Measurements from ENCODE around the gene LRRFIP2. TPM values are rescaled to one million over a fixed set of nuclear protein-coding genes. Genes with fewer than 3 reads are reported as not detected.

LRRFIP2 gene
- total RNA-seq, 1 donor from 2014 or later, result 50.7 TPM

GRCh38 chr3:37198996-37199395 is 24.6 kb upstream of the LRRFIP2 start:
- Mint-ChIP-seq H3K4me3 (ENCODE audit: unreplicated experiment) (no peak overlapping the region), H3K27me3 (ENCODE audit: low read depth) (no peaks in the 10 kb centered on the region), H3K4me1 (ENCODE audit: low read depth) (peaks cover 21% of the 10 kb centered on the region), H3K36me3 (ENCODE audit: low read depth) (no peaks in the 10 kb centered on the region), H3K27ac (ENCODE audit: unreplicated experiment) (no peak overlapping the region), H3K9me3 (ENCODE audit: low read depth) (no peaks in the 10 kb centered on the region)
- no peak for DNase-seq (ENCODE audit: low spot score)
- no peak for TF ChIP-seq CTCF (IDR thresholded peaks at IDR 0.05)

- TF ChIP-seq CTCF (IDR thresholded peaks at IDR 0.05), result no peak
- H3K27ac Mint-ChIP-seq (ENCODE audit: unreplicated experiment), result no peak overlapping the region
- no peak overlapping the region for H3K4me3 Mint-ChIP-seq (ENCODE audit: unreplicated experiment)
- no peaks in the 10 kb centered on the region for H3K9me3 Mint-ChIP-seq (ENCODE audit: low read depth)
- peaks cover 21% of the 10 kb centered on the region for H3K4me1 Mint-ChIP-seq (ENCODE audit: low read depth)
- H3K27me3 Mint-ChIP-seq (ENCODE audit: low read depth), result no peaks in the 10 kb centered on the region
- H3K36me3 Mint-ChIP-seq (ENCODE audit: low read depth), result no peaks in the 10 kb centered on the region
- no peak for DNase-seq (ENCODE audit: low spot score)
Measured at GRCh38 chr3:37198547-37198946, 24.2 kb upstream of the LRRFIP2 start.

GRCh38 chr3:37197810-37198371 is 23.5 kb upstream of the LRRFIP2 start:
- Mint-ChIP-seq H3K36me3 (ENCODE audit: low read depth) (no peaks in the 10 kb centered on the region), H3K4me1 (ENCODE audit: low read depth) (peaks cover 21% of the 10 kb centered on the region), H3K27me3 (ENCODE audit: low read depth) (no peaks in the 10 kb centered on the region), H3K4me3 (ENCODE audit: unreplicated experiment) (no peak overlapping the region), H3K9me3 (ENCODE audit: low read depth) (no peaks in the 10 kb centered on the region), H3K27ac (ENCODE audit: unreplicated experiment) (no peak overlapping the region)
- DNase-seq (ENCODE audit: low spot score), result no peak
- no peak for TF ChIP-seq CTCF (IDR thresholded peaks at IDR 0.05)

- TF ChIP-seq CTCF (IDR thresholded peaks at IDR 0.05), result no peak
- DNase-seq (ENCODE audit: low spot score), result no peak
- Mint-ChIP-seq H3K4me3 (ENCODE audit: unreplicated experiment) (no peak overlapping the region), H3K4me1 (ENCODE audit: low read depth) (peaks cover 21% of the 10 kb centered on the region), H3K36me3 (ENCODE audit: low read depth) (no peaks in the 10 kb centered on the region), H3K27ac (ENCODE audit: unreplicated experiment) (no peak overlapping the region), H3K27me3 (ENCODE audit: low read depth) (no peaks in the 10 kb centered on the region), H3K9me3 (ENCODE audit: low read depth) (no peaks in the 10 kb centered on the region)
Measured at GRCh38 chr3:37194533-37194932, 20.2 kb upstream of the LRRFIP2 start.

GRCh38 chr3:37190667-37191066 is 16.3 kb upstream of the LRRFIP2 start:
- Mint-ChIP-seq H3K36me3 (ENCODE audit: low read depth) (no peaks in the 10 kb centered on the region), H3K27ac (ENCODE audit: unreplicated experiment) (no peak overlapping the region), H3K9me3 (ENCODE audit: low read depth) (no peaks in the 10 kb centered on the region), H3K27me3 (ENCODE audit: low read depth) (no peaks in the 10 kb centered on the region), H3K4me1 (ENCODE audit: low read depth) (no peaks in the 10 kb centered on the region), H3K4me3 (ENCODE audit: unreplicated experiment) (no peak overlapping the region)
- no peak for DNase-seq (ENCODE audit: low spot score)
- TF ChIP-seq CTCF (IDR thresholded peaks at IDR 0.05), result no peak

All from chondrocyte (in vitro differentiated cells).